Stimulated activated CD4-positive, alpha-beta T cell treated with anti-CD3 and anti-CD28 coated beads, Interleukin-12 subunit alpha, Interleukin-12 subunit beta, amount 100 ng/mL, for 24 hours (primary cell): ENCODE data around the gene LYZL2.
"Not testable (repeated sequence)": the region's sequence is repeated elsewhere in the genome, so short reads cannot be mapped to it uniquely, and the experiment has no call there.

Experiments
- DNase-seq, 2 experiments: peaks; one replicate each; pipeline ENCODE4 v3.0.0-alpha.2; 2020; ENCODE audit warnings: low read depth in 2 of 2

LYZL2 gene

DNA sequence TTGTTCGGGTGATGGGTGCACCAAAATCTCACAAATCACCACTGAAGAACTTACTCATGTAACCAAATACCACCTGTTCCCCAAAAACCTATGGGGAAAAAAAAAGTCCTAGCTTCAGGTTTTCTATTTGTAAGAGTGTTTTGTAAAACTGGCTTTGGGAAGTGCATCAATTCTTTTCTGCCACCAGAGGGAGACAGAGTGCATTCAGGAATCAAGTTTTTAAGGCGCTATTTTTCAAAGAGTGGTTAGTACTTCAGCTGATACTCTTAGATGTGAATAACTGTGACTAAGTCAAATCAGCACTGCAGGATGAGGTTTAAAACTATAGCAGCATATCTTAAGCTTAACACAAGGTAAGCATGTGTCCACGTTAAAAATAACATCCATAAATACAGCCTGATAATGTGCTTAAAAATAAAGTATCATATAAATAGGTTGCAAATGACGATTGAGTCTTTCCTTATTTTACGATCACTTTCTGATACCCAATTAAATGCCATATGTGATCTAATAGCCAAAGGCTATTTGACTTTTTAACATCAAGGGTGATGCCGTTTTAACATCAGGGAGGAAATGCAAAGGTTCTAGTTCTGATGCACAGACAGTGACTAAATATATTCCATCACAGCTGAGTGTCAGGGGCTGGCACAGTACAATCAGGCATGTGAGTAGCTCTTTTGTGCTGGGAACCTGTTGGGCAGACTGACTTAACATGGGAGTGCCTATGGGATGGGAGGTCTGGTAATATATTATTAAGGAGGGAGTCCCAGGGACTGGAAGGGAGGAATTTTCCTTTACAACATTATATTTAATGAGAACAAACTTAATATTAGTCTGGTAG lies 10.6 kb upstream of the LYZL2 start:
- no peak for DNase-seq

DNA sequence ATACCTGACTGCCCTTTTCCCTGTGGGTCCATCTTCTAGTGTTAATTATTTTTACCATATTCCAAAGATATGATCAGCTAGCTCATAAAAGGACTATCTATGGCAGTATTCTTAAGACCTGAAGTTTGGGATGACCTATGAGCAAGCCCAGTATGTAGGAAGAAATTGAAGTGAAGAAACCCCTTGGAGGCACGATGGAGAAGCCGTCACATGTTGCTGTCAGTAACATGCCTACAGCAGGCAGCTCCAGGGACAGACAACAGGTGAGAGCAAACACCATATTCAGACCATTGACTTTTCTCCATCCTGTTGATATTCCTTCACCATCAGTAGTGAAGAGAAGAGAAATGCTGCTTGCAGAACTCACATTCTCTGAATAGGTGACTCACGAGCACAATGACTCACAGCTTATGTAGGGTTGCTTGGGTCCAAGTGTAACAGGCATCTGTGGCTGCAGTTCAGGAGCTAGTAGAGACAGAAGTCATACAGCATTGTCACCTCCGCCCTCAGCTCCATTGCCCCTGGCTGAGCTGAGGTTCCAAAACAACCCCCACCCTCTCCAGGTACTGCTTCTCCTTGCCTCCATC lies 8.4 kb upstream of the LYZL2 start:
- DNase-seq: no peak

DNA sequence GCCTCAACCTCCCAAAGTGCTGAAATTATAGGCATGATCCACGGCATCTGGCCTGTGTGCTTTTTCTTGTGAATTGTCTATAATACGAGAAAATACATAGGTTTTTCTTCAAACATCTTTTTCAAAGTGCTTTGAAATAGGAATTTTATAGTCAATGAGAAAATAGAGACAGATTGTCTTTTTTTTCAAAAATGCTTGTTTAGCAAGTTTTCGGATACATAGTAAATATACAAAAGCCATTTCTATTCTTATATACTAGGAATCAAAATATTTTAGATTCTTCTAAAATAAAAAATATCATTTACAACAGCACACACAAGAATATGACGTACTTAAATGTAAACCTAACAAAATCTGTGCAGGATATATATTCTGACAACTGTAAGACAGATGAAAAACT lies 1.6 kb upstream of the LYZL2 start:
- DNase-seq: no peak

DNA sequence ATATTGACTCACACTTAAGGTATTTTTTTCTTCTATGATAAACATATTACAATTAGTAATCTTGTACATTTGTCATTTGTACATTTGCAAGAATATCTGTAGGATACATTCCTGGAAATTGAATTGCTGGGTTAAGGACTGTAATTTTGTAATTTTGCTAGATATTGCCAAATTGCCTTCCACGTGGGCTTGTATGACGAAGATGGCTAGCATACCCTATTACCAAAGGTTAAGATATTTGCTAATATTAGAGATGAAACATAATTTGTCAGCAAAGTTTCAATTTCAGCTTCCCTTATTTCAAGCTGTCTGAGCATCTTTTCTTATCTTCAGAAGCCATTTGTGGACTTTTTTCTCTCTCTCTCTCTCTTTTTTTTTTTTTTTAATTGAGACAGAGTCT lies 1.0 kb upstream of the LYZL2 start:
- DNase-seq: no peak

DNA sequence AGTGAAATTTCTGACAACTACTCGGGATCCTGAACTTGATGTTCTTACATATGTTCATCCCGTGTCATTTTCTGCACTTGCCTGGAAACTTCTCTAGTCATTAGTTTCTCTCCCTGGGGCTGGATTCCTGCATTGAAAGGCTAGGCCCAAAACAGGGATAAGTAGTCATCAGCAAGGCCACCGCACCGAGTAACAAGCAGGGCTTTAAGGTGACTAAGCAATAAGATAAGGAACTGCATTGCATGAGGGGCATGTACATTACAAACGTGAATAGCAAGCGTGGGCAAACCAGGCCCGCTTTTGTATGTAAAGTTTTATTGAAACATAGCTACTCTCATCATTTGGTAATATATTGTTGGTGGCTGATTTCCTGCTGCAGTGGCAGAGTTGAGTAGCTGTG lies 977 bp downstream of the LYZL2 start:
- DNase-seq: not testable (repeated sequence)

DNA sequence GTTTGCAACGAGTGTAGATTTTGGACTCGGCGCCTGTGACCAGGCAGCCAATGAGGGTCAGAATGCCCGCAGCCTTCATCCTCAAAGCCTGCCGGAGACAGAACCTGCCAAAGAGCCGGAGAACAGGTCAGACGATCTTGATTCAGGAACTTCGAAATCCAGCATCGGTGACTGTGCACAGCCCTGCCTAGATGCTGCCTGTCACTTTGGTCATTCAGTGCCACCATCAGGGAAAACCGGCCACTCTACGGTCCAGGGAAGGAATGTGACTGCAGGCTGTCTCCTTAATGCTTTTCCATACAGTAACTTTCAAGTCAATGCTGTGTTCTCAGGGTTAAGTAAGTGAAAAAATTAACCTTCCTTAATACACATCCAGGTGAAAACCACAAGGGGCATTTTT lies 2.7 kb downstream of the LYZL2 start:
- not testable (repeated sequence) for DNase-seq

DNA sequence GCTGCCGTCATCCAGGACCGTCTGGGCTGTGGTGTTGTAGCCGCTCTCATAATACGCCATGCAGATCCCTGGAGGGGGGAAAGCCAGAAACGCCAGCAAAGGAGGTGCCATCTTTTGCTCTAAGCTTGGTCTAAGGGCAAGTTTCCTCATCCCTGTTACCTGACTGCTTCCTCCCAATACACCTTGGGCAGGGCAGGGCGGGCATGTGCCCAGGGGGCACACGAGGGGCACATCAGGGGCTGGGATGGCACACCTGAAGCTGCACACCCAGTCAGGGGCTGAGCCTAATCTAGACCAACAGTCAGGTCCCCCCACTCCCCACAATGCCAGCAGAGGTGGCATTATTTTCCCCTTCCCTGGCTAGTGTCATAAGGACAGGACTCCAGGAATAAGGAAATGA lies 3.4 kb downstream of the LYZL2 start:
- not testable (repeated sequence) for DNase-seq

DNA sequence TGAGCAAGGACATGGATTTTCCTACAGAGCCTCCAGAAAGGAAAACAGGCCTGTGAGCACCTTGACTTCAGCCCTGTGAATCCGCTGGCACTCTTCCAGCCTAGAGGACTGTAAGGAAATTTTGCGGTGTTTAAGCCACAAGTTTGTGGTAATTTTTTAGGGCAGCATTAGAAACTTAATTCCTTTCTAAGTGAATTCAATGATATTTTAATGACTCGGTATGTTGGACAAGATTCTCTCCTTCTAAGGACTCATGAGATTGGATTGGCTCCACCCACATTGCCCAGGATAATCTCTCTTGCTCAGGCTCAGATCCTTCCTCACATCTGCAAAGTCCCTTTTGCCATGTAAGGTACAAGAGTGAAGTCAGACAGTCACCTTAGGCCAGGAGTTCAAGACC lies 4.5 kb downstream of the LYZL2 start:
- DNase-seq: no peak

DNA sequence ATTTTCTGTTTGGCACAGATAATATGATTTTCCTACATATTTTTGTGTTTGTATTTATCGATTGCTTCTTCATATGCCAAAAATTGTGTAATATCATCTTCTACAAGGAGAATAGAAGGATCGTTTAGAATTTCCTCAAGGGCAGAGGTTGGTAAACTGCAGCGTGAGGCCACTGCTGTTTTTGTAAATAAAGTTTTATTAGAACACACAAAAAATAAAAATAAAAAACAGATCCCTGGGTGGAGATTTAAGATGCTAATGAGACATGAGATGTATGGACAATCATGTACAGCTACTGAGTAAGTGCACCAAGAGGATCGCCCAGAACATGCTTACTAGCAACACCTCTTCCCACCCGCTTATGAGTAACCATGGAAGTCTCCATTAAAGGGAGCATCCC lies 9.6 kb downstream of the LYZL2 start:
- DNase-seq: no peak

DNA sequence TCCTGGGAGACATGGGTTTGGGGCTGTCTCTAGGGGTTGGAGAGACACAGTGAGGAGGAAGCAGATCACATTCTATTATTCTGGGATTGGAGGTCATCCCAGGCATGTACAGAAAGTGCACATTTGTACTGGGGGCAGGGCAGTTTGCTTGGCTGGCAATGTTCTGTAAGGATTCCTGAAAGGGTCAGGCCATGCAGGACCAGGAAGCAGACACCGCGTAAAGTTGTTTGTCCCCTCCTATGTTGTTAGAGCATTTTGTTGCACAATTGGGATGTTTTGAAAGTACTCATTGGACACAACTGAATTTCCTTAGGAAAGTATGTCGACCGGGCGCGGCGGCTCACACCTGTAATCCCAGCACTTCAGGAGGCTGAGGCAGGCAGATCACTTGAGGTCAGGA lies 12.5 kb downstream of the LYZL2 start:
- no peak for DNase-seq

DNA sequence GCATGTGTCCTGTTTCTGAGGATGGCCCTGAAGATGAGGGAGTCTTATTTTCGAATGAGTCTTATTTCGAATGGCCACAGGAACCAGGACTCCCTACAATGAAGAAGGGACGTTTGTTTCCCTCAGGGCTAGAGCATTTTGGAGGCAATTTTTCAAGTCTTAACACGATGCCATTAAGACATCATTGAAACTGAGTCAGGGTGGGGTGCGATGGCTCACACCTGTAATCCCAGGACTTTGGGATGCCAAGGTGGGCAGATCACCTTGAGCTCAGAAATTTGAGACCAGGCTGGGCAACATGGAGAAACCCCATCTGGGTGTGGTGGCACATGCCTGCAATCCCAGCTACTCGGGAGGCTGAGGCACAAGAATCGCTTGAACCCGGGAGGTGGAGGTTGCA lies 18.5 kb downstream of the LYZL2 start:
- not testable (repeated sequence) for DNase-seq

DNA sequence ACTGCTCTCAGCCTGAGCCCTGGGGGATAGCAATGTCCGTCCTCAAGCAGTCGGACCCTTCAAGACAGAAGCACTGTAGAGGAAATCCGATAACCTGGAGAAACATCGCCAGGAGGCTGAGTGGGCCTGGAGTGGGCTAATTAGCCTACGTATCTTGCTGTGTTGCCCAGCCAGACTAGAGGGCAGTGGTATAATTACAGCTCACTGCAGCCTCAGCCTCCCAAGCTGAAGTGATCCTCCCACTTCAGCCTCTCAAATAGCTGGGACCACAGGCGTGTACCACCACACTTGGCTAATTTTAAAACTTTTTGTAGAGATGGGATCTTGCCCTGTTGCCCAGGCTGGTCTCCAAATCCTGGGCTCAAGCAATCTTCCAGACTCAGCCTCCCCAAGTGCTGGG lies 21.7 kb downstream of the LYZL2 start:
- DNase-seq: no peak

DNA sequence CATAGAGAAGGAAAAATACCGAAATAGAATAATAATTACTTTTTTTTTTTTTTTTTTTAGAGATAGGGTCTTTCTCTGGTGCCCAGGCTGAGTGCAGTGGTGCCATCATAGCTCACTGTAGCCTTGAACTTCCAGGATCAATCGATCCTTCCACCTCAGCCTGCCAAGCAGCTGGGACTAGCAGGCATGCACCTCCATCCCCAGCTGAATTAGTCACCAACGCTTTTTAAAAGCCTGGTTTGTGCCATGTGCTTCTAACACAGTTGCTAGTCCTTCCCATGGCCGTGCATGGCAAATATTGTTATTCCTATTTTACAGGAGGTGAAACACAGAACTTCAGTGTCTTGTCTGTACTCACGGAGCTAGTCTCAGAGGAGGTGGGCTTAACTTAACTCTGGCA lies 23.2 kb downstream of the LYZL2 start:
- no peak for DNase-seq

DNA sequence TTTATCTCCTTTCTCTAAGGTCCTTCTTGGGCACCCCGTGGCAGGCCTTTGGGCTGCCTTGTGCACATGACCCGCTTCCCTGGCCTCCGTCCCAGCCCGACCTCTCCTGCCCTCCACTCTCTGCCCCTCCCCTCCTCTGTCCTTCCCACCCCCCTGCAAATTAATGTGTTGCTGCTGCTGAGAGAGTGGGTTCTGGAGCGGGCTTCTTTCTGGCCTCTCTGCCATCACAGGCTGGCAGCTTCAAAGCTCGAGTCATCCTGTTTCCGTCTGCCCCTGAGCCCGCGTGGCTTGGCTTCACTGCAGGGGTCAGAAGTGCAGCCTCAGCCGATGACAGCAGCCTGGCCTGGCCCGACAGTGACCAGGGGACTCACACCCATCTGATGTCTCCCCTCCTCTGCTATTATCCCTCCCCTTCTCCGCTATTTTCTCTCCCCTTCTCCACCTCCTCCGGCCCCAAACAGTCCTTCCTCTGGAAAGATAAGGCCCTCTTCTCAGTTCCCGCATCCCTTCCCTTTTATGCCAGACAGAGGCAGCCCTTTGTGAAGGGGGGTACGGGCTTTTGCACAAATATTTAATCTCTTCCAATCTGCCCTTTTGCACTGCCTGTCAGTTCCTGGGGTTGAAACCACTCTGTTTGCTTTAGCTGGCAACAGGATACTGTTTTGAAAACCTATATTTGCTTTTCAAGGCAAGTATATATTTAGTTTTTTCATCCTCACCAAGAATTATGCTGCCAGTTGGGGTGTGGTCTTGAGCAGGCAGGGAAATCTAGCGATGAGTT lies 24.0 kb downstream of the LYZL2 start:
- not testable (repeated sequence) for DNase-seq

DNA sequence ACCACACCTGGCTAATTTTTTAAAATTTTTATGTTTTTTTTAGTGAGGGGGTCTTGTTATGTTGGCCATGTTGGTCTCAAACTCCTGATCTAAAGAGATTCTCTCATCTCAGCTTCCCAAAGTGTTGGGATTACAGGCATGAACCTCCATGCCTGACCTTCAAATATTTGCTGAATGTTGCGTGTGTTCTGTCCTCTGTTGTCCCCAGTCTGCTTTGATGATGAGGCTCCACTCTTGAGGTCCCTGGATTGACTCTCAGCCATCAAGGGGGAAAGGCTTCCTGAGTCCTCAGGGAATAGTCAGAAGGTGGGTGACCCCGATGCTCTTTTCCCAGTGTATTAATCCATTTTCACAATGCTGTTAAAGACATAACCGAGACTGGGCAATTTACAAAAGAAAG lies 26.0 kb downstream of the LYZL2 start:
- DNase-seq: no peak

DNA sequence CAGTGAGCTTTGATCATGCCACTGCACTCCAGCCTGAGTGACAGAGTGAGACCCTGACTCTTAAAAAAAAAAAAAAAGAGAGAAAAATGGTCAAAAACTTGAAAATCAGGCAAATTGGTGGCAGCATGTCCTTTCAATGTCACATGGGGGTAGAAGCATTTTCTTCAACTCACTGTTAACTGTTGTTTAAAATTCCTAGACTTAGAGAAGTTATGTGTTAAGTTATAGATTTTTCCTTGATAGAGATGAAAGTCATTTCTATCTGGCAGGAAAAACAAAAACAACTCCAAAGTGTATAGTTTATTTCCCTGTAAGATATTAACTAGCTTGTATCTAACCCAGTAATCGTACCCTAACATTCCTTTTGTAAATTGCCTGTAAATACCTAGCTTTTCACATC lies 26.8 kb downstream of the LYZL2 start:
- no peak for DNase-seq

DNA sequence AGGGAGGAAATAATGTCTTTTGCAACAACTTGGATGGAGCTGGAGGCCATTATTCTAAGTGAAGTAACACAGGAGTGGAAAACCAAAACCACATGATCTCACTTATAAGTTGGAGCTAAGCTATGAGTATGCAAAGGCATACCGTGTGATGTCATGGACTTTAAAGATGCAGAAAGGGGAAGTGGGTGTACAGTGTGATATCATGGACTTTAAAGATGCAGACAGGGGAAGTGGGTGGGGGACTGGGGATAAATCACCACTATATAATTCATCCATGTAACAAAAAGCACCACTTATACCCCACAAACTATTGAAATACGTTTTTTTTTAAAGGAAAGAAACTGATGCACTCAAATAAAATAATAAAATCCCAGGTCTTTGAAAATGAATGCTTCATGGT lies 29.5 kb downstream of the LYZL2 start:
- DNase-seq: no peak

DNA sequence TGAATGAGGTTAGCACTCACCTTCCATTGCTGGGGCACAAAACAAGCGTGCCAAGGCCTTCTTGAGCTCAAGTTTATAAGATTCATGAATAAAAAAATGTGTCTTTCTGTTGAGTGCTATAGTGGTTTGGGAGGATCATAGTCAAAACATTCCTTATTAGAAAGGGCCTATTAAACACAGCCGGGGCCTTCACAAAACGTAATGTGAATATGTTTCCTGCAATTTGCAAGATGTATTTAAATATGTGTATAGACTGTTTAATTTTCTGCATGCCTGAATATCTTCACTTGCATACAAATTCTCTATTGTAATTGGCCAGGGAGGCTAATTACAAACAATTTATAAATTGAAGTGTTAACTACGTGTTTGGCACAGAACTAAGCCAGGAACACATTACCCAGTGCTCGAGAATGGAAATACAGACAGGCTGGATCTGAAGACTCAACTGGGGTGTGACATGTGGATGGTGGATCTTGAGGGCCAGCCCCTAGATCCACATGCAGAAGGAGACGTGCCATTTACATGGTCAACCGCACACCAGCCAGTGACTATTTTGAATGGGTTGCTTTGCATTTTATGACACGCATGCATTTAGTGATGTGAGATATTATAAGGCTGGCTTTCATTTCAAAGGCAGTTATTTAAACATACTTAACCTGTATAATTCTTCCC lies 31.3 kb downstream of the LYZL2 start:
- DNase-seq: no peak

DNA sequence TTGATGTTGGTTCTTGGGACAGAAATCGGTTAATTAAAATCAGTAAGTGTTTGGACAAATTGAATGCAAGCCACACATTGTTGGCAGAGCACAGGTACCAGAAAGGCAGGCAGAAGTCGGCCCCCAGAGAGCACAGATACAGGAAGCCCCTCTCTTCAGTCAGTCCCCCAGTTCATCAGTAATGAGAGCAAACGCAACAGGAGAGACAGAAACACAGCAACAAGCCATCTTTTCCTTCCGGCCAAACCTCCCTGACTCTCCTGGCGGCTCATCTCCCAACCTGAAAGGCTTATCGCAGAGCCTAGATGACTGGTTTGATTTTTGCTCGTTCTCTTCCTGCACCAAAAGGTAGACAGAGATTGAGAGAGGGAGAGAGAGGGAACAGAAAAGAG lies 32.1 kb downstream of the LYZL2 start:
- not testable (repeated sequence) for DNase-seq

DNA sequence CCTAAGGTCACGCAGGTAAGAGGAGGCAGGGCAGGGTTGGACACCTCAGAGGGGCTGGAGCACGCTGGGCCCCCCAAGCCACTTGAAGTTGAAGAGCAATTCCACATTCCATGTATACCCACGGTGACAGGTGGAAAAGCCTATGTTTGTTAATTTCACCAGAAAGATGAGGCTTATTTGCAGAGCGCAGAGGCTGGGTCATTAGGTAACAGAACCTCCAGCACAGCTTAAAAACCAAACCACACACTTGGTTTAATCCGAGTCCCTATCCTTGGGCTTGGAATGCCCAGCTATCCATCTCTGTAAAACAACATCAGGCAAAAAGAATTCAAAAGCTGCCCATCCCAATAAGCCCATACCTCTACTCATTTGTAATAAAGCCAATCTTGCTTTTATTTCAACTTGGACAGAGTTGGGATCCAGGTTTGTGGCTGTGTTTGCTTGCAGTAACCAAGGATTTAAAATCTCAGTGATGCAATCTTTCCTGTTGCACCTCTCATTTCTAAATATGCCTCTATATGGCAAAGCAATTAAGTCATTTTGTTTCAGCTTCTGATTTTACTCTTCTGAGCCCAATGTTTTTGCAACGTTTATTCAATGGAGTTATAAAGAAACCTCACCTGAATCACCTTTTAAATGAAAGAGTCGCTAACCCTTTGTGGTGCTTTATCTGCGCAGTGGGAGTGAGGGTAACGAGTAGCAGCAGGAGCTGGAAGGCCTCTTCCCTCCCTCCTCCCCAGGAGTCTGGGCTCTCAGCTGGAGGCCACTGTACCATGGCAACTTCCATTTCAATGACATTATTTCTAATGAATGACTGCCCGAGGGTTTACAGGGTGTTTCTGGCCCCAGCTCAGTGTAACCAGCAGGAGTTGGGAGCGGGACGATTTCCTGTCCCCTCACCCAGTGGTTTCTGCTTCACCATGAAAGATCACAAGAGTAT lies 32.8 kb downstream of the LYZL2 start:
- DNase-seq: not testable (repeated sequence)

DNA sequence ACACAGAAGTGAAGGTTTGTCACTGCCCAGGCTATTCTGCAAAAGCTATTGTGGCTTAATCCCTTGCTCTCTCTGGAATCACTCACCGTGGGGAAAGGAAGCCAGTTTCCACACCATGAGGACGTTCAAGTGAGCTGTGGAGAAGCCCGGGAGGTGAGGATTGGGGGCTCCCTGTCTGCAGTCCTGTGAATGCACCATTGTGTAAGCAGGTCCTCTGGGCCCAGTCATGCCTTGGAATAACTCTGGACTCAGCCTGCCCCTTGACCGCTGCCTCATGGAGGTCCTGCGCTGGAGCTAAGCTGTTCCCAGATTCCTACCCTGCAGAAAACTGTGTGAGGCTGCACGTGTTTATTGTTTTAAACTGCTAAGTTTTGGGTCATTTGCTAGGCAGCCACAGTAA lies 33.5 kb downstream of the LYZL2 start:
- no peak for DNase-seq
